Hematopoietic multipotent progenitor cell treated with erythropoietin and hydrocortisone succinate and interleukin-3 and kit ligand, for 15 days (in vitro differentiated cells): ENCODE measurements around the gene DIRAS2.

Experiments
- DNase-seq: peaks from one replicate; pipeline ENCODE4 v3.0.0-alpha.2; 2015; ENCODE audit warnings: low spot score

DIRAS2 gene

DNA sequence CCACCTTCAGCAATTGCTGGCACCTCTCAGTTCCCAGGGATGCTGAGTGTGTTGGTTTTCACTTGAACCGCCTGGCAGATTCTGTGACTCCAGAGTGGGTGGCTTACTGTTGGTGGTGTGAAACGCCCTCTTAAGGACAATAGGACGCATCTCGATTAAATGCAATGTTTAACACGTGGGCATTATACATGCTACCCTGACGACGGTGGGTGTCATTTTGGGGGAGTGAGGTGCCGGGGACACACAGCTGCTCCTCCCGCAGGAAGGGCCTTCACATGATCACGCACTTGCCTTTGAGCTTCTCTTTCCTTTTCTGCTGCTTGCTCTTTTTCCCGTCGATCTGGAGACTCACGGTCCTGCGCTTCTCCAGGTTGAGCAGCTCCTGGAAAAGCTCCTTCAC is 29.7 kb downstream of the DIRAS2 start:
- DNase-seq, result no peak

DNA sequence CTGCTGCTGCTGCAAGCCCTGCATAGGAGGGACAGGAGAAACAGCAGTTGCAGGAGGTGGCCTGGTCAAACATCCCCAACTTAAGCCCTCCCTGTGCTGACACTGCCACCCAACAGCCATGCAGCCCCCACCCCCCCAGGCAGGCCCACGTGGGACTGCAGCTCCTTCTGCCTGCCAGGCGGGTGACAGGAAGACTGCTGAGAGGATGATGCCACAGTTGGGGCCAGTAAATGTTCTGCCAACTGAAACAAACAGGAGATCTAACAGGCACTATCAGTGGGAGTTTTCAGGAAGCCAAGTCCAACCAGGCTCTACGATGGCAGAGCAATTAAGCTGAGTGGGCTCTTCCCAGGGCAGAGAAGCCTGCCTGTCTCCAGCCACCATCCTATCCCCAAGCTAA is 31.1 kb downstream of the DIRAS2 start:
- no peak for DNase-seq

DNA sequence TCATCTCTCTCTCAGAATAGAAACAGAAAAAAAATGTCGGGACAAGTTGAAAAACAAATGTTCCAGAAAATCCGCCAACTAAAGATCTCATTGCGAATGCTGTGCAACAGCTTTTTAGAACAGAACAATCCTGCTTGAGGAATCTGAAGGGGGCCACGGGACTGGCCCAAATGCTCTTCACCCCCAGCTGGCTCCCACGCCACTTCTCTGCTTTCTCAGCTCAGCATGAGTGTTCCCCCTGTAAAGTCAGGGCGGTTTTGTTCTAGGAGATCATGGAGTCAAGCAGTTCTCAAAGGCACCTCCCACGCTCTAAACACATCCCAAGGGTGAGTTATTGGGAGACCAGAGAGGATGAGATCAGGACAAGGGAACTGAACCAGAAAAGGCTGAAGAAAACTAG is 31.5 kb downstream of the DIRAS2 start:
- DNase-seq, result no peak

DNA sequence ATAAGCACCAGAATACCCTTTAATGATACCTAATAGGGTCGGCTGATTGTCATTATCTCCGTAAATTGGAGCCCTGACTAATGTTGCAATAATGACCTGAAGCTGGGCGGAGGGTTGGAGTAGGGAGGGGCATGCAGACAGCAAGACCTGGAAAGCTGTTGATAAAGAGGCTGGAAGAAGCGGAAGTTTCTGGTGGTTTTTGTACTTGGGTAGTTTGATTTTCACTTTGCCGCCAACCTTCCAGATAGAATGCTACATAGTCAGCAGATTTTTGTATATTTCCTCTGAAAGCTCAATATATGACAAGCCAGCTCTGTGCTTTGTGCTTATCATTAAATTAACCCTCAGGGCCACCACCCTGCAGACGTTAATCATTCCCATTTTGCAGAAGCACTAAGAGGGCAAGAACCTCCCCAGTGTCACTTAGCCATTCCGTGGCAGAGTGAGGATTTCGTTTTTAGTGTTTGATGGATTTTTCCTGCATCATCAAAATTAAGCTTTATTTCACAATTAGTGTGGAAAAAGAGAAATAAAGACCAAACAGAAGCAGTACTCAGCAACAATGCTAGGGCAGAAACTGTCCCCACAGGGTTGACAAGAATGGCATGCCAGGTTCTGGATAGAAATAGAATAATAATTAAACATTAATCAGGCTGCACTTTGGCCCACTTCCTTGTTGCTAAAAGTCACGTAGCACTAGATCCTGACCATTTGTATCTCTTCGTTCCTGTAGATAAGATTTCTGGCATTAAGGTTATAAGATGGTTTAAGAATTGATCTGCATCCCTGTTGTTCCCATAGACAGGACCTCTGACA is 34.7 kb downstream of the DIRAS2 start:
- DNase-seq, result no peak

DNA sequence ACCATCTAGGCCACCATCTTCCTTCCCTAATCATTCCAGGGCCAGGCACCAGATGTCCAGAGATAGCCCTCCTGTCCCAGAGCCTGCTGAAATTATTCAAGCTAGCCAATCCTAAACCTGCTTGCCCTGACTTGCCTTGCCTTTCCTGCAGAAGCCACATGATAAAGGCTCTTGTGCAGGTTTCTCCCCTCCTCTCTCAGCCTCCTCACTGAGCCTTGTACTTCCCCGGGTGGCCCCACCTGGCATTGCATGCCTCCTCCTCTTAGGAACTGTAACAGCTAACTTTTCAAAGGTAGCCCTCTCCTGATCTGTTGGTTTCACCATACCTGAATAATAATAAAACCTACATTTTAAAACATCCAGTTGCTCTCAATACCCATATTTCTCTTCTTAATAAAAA is 42.6 kb downstream of the DIRAS2 start:
- no peak for DNase-seq

DNA sequence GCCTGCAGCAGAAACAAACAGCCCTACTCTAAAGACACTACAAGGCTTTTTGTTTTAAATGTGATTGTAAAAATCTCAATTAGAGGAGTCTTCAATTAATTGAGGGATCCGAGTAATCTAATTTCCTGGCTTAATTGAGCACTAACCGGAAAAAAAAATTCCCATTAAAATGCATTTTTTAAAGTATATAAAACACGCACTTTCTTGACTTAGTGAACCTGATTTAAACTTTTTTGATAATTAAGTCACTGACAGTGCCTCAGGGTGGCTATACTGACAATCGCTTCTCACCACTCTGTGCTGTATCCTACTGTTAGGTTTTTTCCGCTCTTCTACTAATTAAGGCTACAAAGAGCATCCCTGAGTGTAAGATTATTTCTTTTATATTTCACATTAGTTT is 44.4 kb downstream of the DIRAS2 start:
- no peak for DNase-seq

DNA sequence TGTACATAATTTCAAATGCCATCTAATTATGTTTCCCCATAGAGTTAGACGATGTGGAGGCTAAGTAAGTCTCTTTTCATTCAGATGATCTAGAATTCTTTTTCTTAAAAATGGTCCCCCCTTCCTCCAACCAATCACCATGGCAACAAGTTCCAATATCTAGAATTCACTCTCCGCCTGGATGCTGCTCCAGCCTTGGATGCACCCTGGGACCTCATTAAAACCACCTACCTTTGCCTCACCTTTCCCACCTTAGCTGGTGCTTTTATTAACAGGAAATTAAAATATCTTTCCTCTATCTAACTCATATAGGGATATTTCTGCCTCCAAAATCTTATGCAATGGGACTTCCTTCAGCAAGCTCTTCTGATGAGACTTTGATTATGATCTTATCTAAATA is 49.0 kb downstream of the DIRAS2 start:
- no peak for DNase-seq

DNA sequence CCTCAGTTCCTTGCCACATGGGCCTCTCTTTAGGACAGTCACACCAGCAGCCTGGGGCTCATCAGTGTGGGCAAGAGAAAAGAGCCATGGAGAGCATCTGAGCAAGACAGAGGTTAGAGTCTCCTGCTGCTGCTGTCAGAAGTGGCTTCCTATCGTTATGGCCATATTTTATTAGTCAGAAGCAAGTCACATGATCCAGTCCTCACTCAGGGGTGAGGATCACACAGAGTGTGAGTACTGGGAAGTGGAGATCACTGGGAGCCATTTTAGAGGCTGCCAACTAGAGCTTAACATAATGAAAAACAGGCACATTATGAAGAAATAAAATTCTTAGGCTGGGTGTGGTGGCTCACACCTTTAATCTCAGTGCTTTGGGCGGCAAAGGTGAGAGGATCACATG is 62.0 kb downstream of the DIRAS2 start:
- no peak for DNase-seq

DNA sequence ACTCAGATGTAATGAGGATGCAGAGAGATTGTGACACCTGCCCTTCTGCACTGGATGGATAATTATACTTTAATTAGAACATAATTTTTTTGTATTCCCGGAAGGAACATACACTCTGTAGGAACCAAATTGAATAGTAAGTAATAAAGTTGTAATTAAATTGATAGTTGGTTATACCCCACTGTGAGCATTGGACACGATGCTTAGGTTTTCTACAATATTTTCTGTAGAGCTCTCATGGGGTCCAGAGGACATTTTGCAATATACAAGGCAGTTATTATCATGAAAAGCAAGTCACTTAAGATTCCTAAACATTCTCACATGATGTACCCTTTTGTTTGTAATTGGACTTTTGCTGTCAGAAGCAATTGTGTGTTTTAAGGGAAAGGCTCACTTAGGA is 63.4 kb downstream of the DIRAS2 start:
- no peak for DNase-seq

DNA sequence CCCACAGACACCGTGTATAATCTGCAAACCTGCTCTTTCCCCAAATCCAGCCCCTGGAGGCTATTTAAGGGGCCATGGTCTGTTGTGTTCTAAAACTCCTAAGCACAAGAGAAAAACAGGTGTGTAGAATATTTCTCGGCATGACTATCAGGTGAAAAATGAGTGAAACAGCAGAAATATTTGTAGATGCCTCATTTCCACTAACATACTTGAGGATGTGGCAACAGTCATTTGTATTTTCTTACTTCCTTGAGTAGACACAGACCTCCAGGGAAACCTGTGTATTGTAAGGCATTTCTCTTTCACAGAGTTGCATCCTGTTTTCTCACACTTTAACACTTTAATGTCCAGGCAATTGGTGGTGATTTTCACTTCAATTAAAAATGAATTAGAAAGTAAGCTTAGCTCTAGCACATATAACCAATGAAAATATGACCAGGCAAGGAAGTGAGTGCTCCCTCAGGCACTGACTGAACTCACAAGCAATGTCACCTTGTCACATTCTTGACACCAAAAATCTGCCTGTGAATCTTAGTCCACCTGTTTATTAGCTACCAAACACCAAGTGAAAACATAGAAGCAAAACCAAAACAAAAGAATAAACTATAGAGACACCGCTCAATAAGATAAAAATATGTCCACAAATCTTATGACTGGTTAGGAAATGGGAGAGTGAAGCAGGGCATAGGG is 64.4 kb downstream of the DIRAS2 start:
- DNase-seq, result no peak

DNA sequence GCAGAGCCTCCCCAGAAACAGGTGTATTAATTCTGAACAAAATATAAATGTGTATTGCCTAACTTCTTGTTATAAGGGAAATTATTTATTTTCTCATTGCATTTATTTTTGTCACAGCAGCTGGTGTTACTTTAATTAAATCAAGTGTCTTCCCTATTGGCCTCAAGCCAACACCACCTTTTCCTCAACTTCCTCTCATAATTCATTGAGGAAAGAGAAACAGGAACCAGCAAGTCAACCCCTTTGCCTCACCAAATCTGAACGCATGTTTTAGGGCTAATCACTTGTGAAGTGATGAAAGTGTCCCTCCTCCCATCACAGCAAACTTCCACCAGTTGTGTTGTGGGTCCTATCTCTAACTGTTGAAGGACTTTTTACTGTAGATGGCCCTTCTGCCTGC is 73.1 kb downstream of the DIRAS2 start:
- DNase-seq, result no peak

DNA sequence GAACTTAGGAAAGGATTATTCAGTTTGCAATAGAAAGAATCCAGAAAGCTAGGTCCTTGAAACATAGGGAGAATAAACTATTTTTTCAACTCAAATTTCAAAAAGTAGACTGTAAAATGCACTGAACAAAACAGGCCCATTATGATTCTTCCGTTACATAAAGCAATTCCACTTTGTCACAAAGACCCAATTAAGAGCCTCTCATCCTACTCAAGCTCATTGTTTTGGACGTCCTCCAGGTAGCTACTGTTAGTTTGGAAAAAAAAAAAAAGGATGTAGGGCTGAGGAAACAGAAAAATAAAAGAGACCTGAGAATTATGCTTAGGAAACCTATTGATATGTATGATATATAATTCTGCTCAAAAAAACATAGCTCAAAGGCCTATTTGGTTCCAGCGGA is 74.0 kb downstream of the DIRAS2 start:
- DNase-seq, result no peak

DNA sequence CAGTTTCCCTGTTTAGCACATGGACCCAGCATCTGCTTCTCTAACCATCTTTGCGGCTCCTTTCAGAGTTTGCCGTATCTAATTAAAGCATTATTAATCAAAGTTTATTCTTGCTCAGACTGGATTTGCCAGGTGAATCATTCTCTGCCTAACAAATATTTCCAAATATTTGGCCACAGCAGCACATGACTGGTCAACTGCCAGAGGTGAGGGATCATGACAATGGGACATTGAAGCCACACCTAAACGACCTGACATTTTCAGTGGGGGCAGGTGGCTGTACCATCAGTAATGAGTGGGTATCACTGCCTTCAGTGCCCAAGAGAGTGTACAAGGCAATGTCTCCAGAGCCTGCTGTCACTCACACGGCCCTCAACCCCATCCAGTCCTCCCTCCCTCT is 80.4 kb downstream of the DIRAS2 start:
- no peak for DNase-seq
